Islet of Langerhans (tissue), 1 donor: ENCODE results near the gene ZNF57.
"Not testable (repeated sequence)": the region's sequence is repeated elsewhere in the genome, so short reads cannot be mapped to it uniquely, and the experiment has no call there.

Source experiments
- FAIRE-seq: peaks from one replicate; lab custom pipeline; 2011; peaks lifted over from hg19 to GRCh38; lab: Jason Lieb, UNC

Gene ZNF57

GRCh38 chr19:2952953-2953481, 52.3 kb downstream of the ZNF57 start:
- no peak for FAIRE-seq

- no peak for FAIRE-seq
These were observed 56.4 kb downstream of the ZNF57 start for GRCh38 chr19:2957160-2957559.

GRCh38 chr19:2960120-2960519, 59.4 kb downstream of the ZNF57 start:
- FAIRE-seq = no peak

- FAIRE-seq = peak; percentile 98
These were observed 61.4 kb downstream of the ZNF57 start for GRCh38 chr19:2962018-2962670.

GRCh38 chr19:2963122-2963521, 62.4 kb downstream of the ZNF57 start:
- no peak for FAIRE-seq

- not testable (repeated sequence) for FAIRE-seq
These were observed 62.9 kb downstream of the ZNF57 start for GRCh38 chr19:2963631-2964030.

GRCh38 chr19:2964874-2965273, 64.1 kb downstream of the ZNF57 start:
- no peak for FAIRE-seq

GRCh38 chr19:2967972-2968371, 67.2 kb downstream of the ZNF57 start:
- FAIRE-seq = no peak
